Measurements from ENCODE around the gene GAL3ST2.

GRCh38 chr2:241803387-241804325 is 27.0 kb downstream of the GAL3ST2 start:
- TF ChIP-seq CTCF (IDR thresholded peaks at IDR 0.05; ENCODE audit: low read depth, low read length, poor library complexity, severe bottlenecking), result no peak
- no peak for TF ChIP-seq EZH2phosphoT487 (IDR thresholded peaks at IDR 0.05; ENCODE audit: borderline replicate concordance, low read length)

Data from DOHH2 (cell line).